ENCODE data around the gene ZSCAN29. TPM values are rescaled to one million over a fixed set of nuclear protein-coding genes. Genes with fewer than 3 reads are reported as not detected.
"Not testable (repeated sequence)": the region's sequence is repeated elsewhere in the genome, so short reads cannot be mapped to it uniquely, and the experiment has no call there.

Gene ZSCAN29
- total RNA-seq: 30.9 and 32.1 TPM in 2 replicates

GRCh38 chr15:43370975-43371974 is at the start of gene ZSCAN29, which contains the start of gene TUBGCP4:
Gene ZSCAN29 (minus strand): TSS chr15:43371043. CDS start chr15:43369913, 1,130 bp downstream.
Gene TUBGCP4 (plus strand): TSS chr15:43371101. CDS start chr15:43371355, 254 bp downstream.
- DNase-seq: peak; percentile 95
- Mint-ChIP-seq H3K36me3 (ENCODE audit: low read depth) (peaks cover 53% of the 10 kb centered on the region), H3K4me1 (peaks cover 52% of the 10 kb centered on the region), H3K9me3 (peaks cover 21% of the 10 kb centered on the region), H3K27ac (peak within 1 kb of the TSS; percentile 90), H3K4me3 (peak within 1 kb of the TSS; percentile 94), H3K27me3 (no peaks in the 10 kb centered on the region)
- intact Hi-C loops (cut with micrococcal nuclease): no loop called here

- no peaks in the 10 kb centered on the region for H3K27me3 Mint-ChIP-seq
- H3K9me3 Mint-ChIP-seq: no peaks in the 10 kb centered on the region
- intact Hi-C loops (cut with micrococcal nuclease): no loop called here
- H3K4me1 Mint-ChIP-seq: peaks cover 7% of the 10 kb centered on the region
- H3K27ac Mint-ChIP-seq: no peak overlapping the region
- no peak for DNase-seq
- H3K4me3 Mint-ChIP-seq: no peak overlapping the region
- H3K36me3 Mint-ChIP-seq (ENCODE audit: low read depth): peaks cover 50% of the 10 kb centered on the region
These were observed 49.6 kb upstream of the ZSCAN29 start for GRCh38 chr15:43420435-43420834.

GRCh38 chr15:43414196-43414595 is 43.4 kb upstream of the ZSCAN29 start:
- H3K27me3 Mint-ChIP-seq: no peaks in the 10 kb centered on the region
- H3K27ac Mint-ChIP-seq: no peak overlapping the region
- H3K36me3 Mint-ChIP-seq (ENCODE audit: low read depth): peaks cover 48% of the 10 kb centered on the region
- no peak overlapping the region for H3K4me3 Mint-ChIP-seq
- DNase-seq: no peak
- H3K9me3 Mint-ChIP-seq: no peaks in the 10 kb centered on the region
- intact Hi-C loops (cut with micrococcal nuclease): no loop called here
- no peaks in the 10 kb centered on the region for H3K4me1 Mint-ChIP-seq

GRCh38 chr15:43412096-43412495 is 41.3 kb upstream of the ZSCAN29 start:
- Mint-ChIP-seq H3K27me3 (no peaks in the 10 kb centered on the region), H3K36me3 (ENCODE audit: low read depth) (peaks cover 57% of the 10 kb centered on the region), H3K4me1 (no peaks in the 10 kb centered on the region), H3K4me3 (no peak overlapping the region), H3K9me3 (no peaks in the 10 kb centered on the region), H3K27ac (no peak overlapping the region)
- intact Hi-C loops (cut with micrococcal nuclease): no loop called here
- no peak for DNase-seq

GRCh38 chr15:43410572-43411214 is 39.9 kb upstream of the ZSCAN29 start:
- no peak overlapping the region for H3K27ac Mint-ChIP-seq
- peaks cover 59% of the 10 kb centered on the region for H3K36me3 Mint-ChIP-seq (ENCODE audit: low read depth)
- H3K9me3 Mint-ChIP-seq: no peaks in the 10 kb centered on the region
- no peak overlapping the region for H3K4me3 Mint-ChIP-seq
- H3K27me3 Mint-ChIP-seq: no peaks in the 10 kb centered on the region
- no peak for DNase-seq
- intact Hi-C loops (cut with micrococcal nuclease): no loop called here
- no peaks in the 10 kb centered on the region for H3K4me1 Mint-ChIP-seq

- DNase-seq: no peak
- peaks cover 2% of the 10 kb centered on the region for H3K4me1 Mint-ChIP-seq
- intact Hi-C loops (cut with micrococcal nuclease): no loop called here
- no peaks in the 10 kb centered on the region for H3K9me3 Mint-ChIP-seq
- H3K4me3 Mint-ChIP-seq: no peak overlapping the region
- H3K27ac Mint-ChIP-seq: no peak overlapping the region
- peaks cover 61% of the 10 kb centered on the region for H3K36me3 Mint-ChIP-seq (ENCODE audit: low read depth)
- H3K27me3 Mint-ChIP-seq: no peaks in the 10 kb centered on the region
These were observed 37.9 kb upstream of the ZSCAN29 start for GRCh38 chr15:43408789-43409188.

- peaks cover 7% of the 10 kb centered on the region for H3K4me1 Mint-ChIP-seq
- H3K27ac Mint-ChIP-seq: no peak overlapping the region
- intact Hi-C loops (cut with micrococcal nuclease): no loop called here
- H3K27me3 Mint-ChIP-seq: no peaks in the 10 kb centered on the region
- peaks cover 67% of the 10 kb centered on the region for H3K36me3 Mint-ChIP-seq (ENCODE audit: low read depth)
- H3K4me3 Mint-ChIP-seq: no peak overlapping the region
- DNase-seq: no peak
- H3K9me3 Mint-ChIP-seq: no peaks in the 10 kb centered on the region
These were observed 36.0 kb upstream of the ZSCAN29 start for GRCh38 chr15:43406808-43407207.

- no peak overlapping the region for H3K27ac Mint-ChIP-seq
- H3K9me3 Mint-ChIP-seq: no peaks in the 10 kb centered on the region
- intact Hi-C loops (cut with micrococcal nuclease): no loop called here
- DNase-seq: no peak
- no peak overlapping the region for H3K4me3 Mint-ChIP-seq
- H3K4me1 Mint-ChIP-seq: peaks cover 7% of the 10 kb centered on the region
- H3K27me3 Mint-ChIP-seq: no peaks in the 10 kb centered on the region
- H3K36me3 Mint-ChIP-seq (ENCODE audit: low read depth): peaks cover 72% of the 10 kb centered on the region
These were observed 35.3 kb upstream of the ZSCAN29 start for GRCh38 chr15:43406189-43406588.

- Mint-ChIP-seq H3K27ac (peak overlapping the region; percentile 10), H3K9me3 (no peaks in the 10 kb centered on the region), H3K4me3 (no peak overlapping the region), H3K4me1 (peaks cover 7% of the 10 kb centered on the region), H3K36me3 (ENCODE audit: low read depth) (peaks cover 67% of the 10 kb centered on the region), H3K27me3 (no peaks in the 10 kb centered on the region)
- intact Hi-C loops (cut with micrococcal nuclease): no loop called here
- no peak for DNase-seq
These were observed 33.3 kb upstream of the ZSCAN29 start for GRCh38 chr15:43404130-43404529.

GRCh38 chr15:43403616-43404015 is 32.8 kb upstream of the ZSCAN29 start:
- Mint-ChIP-seq H3K36me3 (ENCODE audit: low read depth) (peaks cover 67% of the 10 kb centered on the region), H3K4me3 (no peak overlapping the region), H3K27me3 (no peaks in the 10 kb centered on the region), H3K9me3 (no peaks in the 10 kb centered on the region), H3K4me1 (peaks cover 7% of the 10 kb centered on the region), H3K27ac (no peak overlapping the region)
- DNase-seq: no peak
- intact Hi-C loops (cut with micrococcal nuclease): no loop called here

GRCh38 chr15:43402255-43402654 is 31.4 kb upstream of the ZSCAN29 start:
- Mint-ChIP-seq H3K9me3 (no peaks in the 10 kb centered on the region), H3K4me1 (peaks cover 7% of the 10 kb centered on the region), H3K27ac (no peak overlapping the region), H3K27me3 (no peaks in the 10 kb centered on the region), H3K4me3 (no peak overlapping the region), H3K36me3 (ENCODE audit: low read depth) (peaks cover 59% of the 10 kb centered on the region)
- intact Hi-C loops (cut with micrococcal nuclease): no loop called here
- DNase-seq: no peak

- peaks cover 52% of the 10 kb centered on the region for H3K36me3 Mint-ChIP-seq (ENCODE audit: low read depth)
- intact Hi-C loops (cut with micrococcal nuclease); H3K27ac Mint-ChIP-seq; H3K4me3 Mint-ChIP-seq; H3K9me3 Mint-ChIP-seq; DNase-seq; H3K4me1 Mint-ChIP-seq; H3K27me3 Mint-ChIP-seq: not testable (repeated sequence)
These were observed 22.7 kb upstream of the ZSCAN29 start for GRCh38 chr15:43393592-43393991.

GRCh38 chr15:43390723-43391122 is 19.9 kb upstream of the ZSCAN29 start:
- no peak for DNase-seq
- H3K4me3 Mint-ChIP-seq: no peak overlapping the region
- intact Hi-C loops (cut with micrococcal nuclease): no loop called here

GRCh38 chr15:43383070-43383469 is 12.2 kb upstream of the ZSCAN29 start:
- Mint-ChIP-seq H3K36me3 (ENCODE audit: low read depth) (peaks cover 73% of the 10 kb centered on the region), H3K9me3 (no peaks in the 10 kb centered on the region), H3K4me1 (no peaks in the 10 kb centered on the region), H3K27ac (no peak overlapping the region), H3K27me3 (no peaks in the 10 kb centered on the region), H3K4me3 (no peak overlapping the region)
- intact Hi-C loops (cut with micrococcal nuclease): no loop called here
- no peak for DNase-seq

More at GRCh38 chr15:43390723-43391122, 19.9 kb upstream of the ZSCAN29 start:
- Mint-ChIP-seq H3K27ac (no peak overlapping the region), H3K36me3 (ENCODE audit: low read depth) (peaks cover 59% of the 10 kb centered on the region), H3K9me3 (peaks cover 4% of the 10 kb centered on the region), H3K27me3 (no peaks in the 10 kb centered on the region), H3K4me1 (no peaks in the 10 kb centered on the region)
